ENCODE data around the gene WIPF2. TPM values are rescaled to one million over a fixed set of nuclear protein-coding genes. Genes with fewer than 3 reads are reported as not detected.

WIPF2 gene
- total and polyA plus RNA-seq, 2 of the 8 experiments (the other 6 are each of a cell fraction or from before 2014, with no cell fraction given): 6.9 to 25.3 TPM

GRCh38 chr17:40266882-40267281 lies 47.8 kb downstream of the WIPF2 start:
- H4K20me1 ChIP-seq (replicated peaks in 1 of 2; ENCODE audit: control insufficient read depth in 1 of 2, insufficient read depth in 2 of 2, low read length in 2 of 2): peaks cover 0 to 3% of the 10 kb centered on the region in 2 experiments
- CTCF ChIA-PET (ENCODE audit: partially characterized antibody): no interaction called here

More at GRCh38 chr17:40266882-40267281, 47.8 kb downstream of the WIPF2 start:
- H3K56ac ChIP-seq (replicated peaks; ENCODE audit: insufficient read length, low read depth, low read length): no peak overlapping the region
- POLR2A ChIA-PET (ENCODE audit: partially characterized antibody): interaction anchor here (0.8 to 2.8 kb wide), 4 partner anchors 16 to 33 kb away, joined by 3 to 18 read pairs (median 6); partner anchors contain the start of gene CDC6
- H2BK5ac ChIP-seq (ENCODE audit: low read depth, low read length): no peak overlapping the region
- TF ChIP-seq KDM4A (IDR thresholded peaks at IDR 0.05; ENCODE audit: low read depth, low read length, severe bottlenecking) (no peak), JUND (IDR thresholded peaks at IDR 0.05; ENCODE audit: low read length) (no peak), RNF2 (IDR thresholded peaks at IDR 0.05; ENCODE audit: borderline replicate concordance, low read depth, low read length, missing control alignments, poor library complexity, severe bottlenecking) (no peak), CTBP2 (IDR thresholded peaks at IDR 0.05; ENCODE audit: borderline replicate concordance, insufficient read depth, insufficient read length, low read length) (no peak), GTF2F1 (IDR thresholded peaks at IDR 0.05; ENCODE audit: borderline replicate concordance, low read depth, low read length) (no peak), SRF (IDR thresholded peaks at IDR 0.05; ENCODE audit: low read depth, low read length) (no peak), KDM1A (IDR thresholded peaks at IDR 0.05; ENCODE audit: borderline replicate concordance, low read length) (no peak), POLR2AphosphoS5 (IDR thresholded peaks at IDR 0.05; ENCODE audit: low read depth, low read length) (no peak), SAP30 (IDR thresholded peaks at IDR 0.05; ENCODE audit: insufficient read depth, insufficient replicate concordance, low read length) (no peak), RAD21 (IDR thresholded peaks at IDR 0.05 in 1 of 2, conservative IDR thresholded peaks at IDR 0.05 in 1 of 2; ENCODE audit: low read depth in 2 of 2, low read length in 2 of 2) (no peak), RXRA (IDR thresholded peaks at IDR 0.05; ENCODE audit: insufficient read depth, low read depth, low read length) (no peak), CREB1 (IDR thresholded peaks at IDR 0.05) (no peak), TAF1 (IDR thresholded peaks at IDR 0.05; ENCODE audit: low read depth, low read length) (no peak)
- 92% methylated on average over 6 of the region's 6 CpGs; no CpG with 5 or more reads in 1 of the 2 experiments for WGBS, 2 experiments (ENCODE audit: extremely low coverage in 1 of 2, insufficient coverage in 1 of 2, insufficient read length in 1 of 2, insufficient replicate concordance in 2 of 2, low coverage in 1 of 2, low lambda C conversion rate in 2 of 2, missing lambda C conversion rate in 1 of 2)
- no peak overlapping the region for H3K9ac ChIP-seq (replicated peaks in 1 of 4; ENCODE audit: extremely low read depth in 1 of 4, low read depth in 3 of 4, low read length in 3 of 4)
- no peak overlapping the region for H3K23ac ChIP-seq (ENCODE audit: insufficient read length)
- no peak overlapping the region for H2AFZ ChIP-seq (ENCODE audit: low read length)
- H2BK120ac ChIP-seq (replicated peaks; ENCODE audit: low read depth, low read length): no peak overlapping the region
- no peak overlapping the region for H3K14ac ChIP-seq (ENCODE audit: insufficient read length)
- DNase-seq (ENCODE audit: low read depth in 1 of 2, low spot score in 2 of 2) (no peak), FAIRE-seq (no peak)
- no peak overlapping the region for H3K27ac ChIP-seq (ENCODE audit: low read depth, low read length)
- H3K36me3 ChIP-seq (ENCODE audit: control insufficient read depth in 2 of 4, insufficient read depth in 4 of 4, low read length in 3 of 4): peaks cover 4 to 30% (median 10%) of the 10 kb centered on the region in 4 experiments; a peak in 6 of 8 replicates
- H3K18ac ChIP-seq (ENCODE audit: extremely low read depth, low read length): no peak overlapping the region
- no peak overlapping the region for H2AK5ac ChIP-seq (ENCODE audit: low read depth, low read length)
- no peak overlapping the region for H2BK15ac ChIP-seq (ENCODE audit: low read length)
- no peaks in the 10 kb centered on the region; the same call in 1 of the 2 replicates for H3K23me2 ChIP-seq (ENCODE audit: low read depth, low read length)
- no peaks in the 10 kb centered on the region for H3K79me2 ChIP-seq (ENCODE audit: control insufficient read depth in 1 of 2, insufficient read depth in 2 of 2, low read length in 2 of 2)
- no peaks in the 10 kb centered on the region for H3K79me1 ChIP-seq (ENCODE audit: low read depth, low read length)
- no peaks in the 10 kb centered on the region for H3K27me3 ChIP-seq (replicated peaks in 1 of 4; ENCODE audit: control insufficient read depth in 3 of 4, extremely low read depth in 1 of 4, insufficient read depth in 3 of 4, low read length in 3 of 4)
- no peak overlapping the region for H4K5ac ChIP-seq (ENCODE audit: insufficient read length, low read depth, low read length)
- H3K9me3 ChIP-seq (ENCODE audit: insufficient read depth in 2 of 2, low read depth in 1 of 2, low read length in 1 of 2): no peaks in the 10 kb centered on the region
- H4K91ac ChIP-seq (replicated peaks; ENCODE audit: insufficient read length, low read length): no peak overlapping the region
- no peak overlapping the region for H2BK12ac ChIP-seq (ENCODE audit: low read depth, low read length)
- H3K4me2 ChIP-seq (ENCODE audit: insufficient read depth in 1 of 2, low read depth in 2 of 2, low read length in 2 of 2): no peak overlapping the region
- H3K4me3 ChIP-seq (ENCODE audit: extremely low read depth in 1 of 4, insufficient read depth in 2 of 4, low read depth in 3 of 4, low read length in 4 of 4): no peak overlapping the region
- H2BK20ac ChIP-seq (ENCODE audit: low read length): no peak overlapping the region
- H3K4ac ChIP-seq (replicated peaks; ENCODE audit: insufficient read length, low read depth, low read length): no peak overlapping the region
- H4K8ac ChIP-seq (ENCODE audit: extremely low read depth, insufficient read depth, low read length): no peak overlapping the region
- H3K4me1 ChIP-seq (replicated peaks in 1 of 4; ENCODE audit: control insufficient read depth in 3 of 4, insufficient read depth in 4 of 4, low read length in 3 of 4): peaks cover 0 to 2% (median 0%) of the 10 kb centered on the region in 4 experiments; a peak in 1 of 7 replicates
